NCI-H345 treated with DMSO at 0.1 percent for 48 hours (cell line): ENCODE data around the gene STIM1.
"Not testable (repeated sequence)": the region's sequence is repeated elsewhere in the genome, so short reads cannot be mapped to it uniquely, and the experiment has no call there.

Experiments
- DNase-seq: peaks from one replicate; lab custom pipeline; 2025; ENCODE audit not compliant: unreplicated experiment; lab: John Stamatoyannopoulos, UW

The STIM1 gene

DNA sequence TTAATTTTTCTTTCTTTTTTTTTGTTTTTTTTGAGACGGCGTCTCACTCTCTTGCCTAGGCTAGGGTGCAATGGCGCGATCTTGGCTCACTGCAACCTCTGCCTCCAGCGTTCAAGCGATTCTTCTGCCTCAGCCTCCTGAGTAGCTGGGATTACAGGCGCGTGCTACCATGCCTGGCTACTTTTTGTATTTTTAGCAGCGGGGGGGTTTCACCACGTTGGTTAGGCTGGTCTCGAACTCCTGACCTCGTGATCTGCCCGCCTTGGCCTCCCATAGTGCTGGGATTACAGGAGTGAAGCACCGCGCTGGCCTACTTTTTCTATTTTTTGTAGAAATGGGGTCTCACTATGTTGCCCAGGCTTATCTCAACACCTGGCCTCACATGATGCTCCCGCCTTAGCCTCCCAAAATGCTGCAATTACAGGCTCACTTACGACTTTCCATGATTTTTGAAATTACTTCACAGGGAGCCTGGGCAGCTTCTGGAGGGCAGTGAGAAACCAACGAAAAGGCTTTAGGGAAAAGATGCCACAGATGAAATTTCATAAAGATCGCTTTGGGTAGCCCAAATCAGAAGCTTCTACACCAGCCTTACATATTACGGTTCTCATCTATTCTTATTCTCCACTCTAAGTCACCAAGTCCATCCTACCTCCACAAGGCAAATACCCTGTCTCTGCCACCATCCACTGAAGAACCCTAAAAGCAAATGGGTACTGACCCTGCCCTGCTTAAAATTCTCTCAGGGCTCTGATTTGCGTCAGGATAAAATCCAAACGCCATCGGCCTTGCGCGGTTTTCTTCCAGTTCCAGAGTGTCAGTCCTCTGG, 238.3 kb downstream of the STIM1 start:
- DNase-seq = no peak

DNA sequence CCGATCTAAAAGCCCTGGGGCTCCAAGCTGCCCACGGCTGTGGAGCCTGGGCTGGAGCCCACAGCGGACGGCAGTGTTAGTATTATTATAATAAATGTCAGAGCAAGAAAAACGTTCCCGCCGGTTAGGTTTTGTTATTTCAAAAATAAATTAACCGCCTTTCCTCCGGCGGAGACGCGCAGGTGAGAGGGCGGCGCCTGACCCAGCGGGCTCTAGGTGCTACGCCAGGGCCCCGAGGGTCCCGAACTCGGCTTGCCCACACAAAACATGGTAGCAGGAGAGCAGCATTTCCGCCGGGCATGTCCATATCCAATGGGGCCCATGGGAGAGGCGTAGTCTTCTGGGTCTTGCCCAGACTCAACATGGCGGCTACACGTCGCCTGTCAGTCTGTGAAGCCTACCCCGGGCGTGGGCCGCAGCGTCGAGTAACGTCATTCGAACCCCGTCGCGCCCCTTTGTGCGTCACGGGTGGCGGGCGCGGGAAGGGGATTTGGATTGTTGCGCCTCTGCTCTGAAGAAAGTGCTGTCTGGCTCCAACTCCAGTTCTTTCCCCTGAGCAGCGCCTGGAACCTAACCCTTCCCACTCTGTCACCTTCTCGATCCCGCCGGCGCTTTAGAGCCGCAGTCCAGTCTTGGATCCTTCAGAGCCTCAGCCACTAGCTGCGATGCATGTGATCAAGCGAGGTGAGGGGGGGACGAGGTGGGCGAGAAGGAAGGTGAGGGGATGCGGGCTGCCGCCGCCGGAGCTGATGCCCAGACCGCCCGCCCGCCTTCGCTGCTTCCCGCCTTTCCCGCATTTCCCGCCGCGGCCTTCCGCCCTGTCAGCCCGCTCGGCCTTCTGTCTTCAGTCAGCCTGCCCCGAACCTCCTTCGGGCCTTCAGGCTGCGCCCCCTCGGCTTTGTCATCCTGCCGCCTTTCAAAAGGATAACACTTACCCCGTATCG, 239.2 kb downstream of the STIM1 start, which contains the start of gene RRM1:
TSS of gene RRM1 (plus strand) at position 452 of the 944 bp plus-strand sequence. CDS start at position 666, 214 bp downstream.
- peak; percentile 95 for DNase-seq

DNA sequence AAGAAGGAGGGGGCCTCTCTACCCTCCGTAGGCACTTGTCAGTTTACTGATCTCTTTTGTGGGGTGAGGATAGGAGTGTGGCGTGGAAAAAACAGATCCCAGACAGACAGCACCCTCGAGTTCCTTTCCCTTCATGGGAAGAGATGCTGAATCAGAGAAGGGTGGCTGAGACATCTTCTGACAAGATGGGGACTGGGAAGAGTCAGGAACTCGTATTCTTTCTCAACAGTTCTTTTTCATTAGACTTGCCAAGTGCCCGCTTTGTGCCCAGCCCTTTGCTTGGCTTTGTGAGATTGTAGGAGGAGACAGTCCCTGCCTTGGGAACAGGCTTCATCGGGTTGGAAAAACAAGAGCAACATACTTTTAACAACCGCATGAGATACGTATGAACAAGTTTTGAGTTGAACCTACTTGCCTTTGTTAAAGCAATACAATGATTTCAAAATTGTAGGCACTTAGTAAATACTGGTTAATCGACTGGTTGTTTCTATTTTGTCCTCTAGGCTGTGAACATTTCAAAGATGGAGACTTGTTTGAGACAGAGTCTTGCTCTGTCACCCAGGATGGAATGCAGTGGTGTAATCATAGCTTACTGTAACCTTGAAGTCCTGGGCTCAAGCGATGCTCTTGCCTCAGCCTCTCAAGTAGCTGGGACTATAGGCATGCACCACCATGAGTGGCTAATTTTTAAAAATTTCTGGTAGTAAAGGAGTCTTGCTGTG, 240.2 kb downstream of the STIM1 start:
- DNase-seq = no peak

DNA sequence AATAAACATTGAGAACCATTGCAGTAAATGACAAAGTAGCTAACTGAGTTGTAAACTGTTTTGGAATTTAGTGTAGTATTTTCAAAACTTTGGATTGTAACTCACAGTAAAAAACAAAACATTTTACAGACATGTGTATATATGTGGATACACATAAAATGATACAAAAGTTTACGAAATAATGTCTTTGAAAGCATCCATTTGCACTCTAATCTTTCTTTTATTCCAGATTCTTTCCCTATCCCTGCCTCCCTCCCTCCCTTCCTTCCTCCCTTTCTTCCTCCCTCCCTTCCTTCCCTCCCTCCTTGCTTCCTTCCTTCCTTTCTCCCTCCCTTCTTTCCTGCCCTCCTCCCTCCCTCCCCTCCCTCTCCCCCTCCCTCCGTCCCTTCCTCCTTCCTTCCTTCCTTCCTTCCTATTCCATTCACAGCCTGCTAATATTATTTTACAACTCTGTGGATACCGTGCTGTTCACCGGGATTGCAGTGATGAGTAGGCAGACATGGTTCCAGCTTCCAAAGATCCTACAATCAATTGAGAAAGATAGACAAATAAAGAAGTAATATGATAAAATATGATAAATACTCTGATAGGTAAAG, 242.7 kb downstream of the STIM1 start:
- no peak for DNase-seq

DNA sequence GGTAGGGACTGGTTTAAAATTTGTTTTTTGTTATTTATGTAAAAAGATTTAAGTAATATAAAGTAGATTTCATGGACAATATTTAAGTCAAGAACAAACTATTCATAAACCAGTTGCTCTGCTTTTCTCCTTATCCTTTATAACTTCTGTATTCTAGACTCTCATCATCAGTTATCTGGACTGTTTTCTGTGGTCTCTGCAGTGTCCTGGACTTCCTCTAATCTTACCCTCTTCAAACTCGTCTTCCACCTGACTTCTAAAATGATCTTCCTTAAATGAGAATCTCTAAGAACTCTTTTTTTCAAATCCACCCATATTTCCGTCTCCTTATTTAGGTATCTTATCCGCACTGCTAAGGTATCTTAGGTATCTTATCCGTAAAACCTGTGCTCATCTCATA, 247.2 kb downstream of the STIM1 start:
- no peak for DNase-seq

DNA sequence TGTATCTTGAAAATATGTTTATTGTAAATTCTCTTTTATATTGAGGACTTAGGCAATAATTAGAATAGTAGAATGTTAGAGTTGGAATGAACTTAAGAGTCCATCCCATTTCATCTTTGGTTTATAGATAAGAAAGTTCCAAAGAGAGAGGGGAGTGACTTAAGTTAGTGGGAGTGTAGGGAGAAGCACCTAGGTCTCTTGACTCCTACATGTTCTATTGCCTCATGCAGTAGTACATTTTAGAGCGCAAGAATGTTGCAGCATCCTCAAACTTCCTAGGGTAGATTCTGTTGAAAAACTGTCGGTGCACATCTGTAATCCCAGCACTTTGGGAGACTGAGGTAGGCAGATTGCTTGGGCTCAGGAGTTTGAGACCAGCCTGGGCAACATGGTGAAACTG, 247.8 kb downstream of the STIM1 start:
- DNase-seq = no peak

DNA sequence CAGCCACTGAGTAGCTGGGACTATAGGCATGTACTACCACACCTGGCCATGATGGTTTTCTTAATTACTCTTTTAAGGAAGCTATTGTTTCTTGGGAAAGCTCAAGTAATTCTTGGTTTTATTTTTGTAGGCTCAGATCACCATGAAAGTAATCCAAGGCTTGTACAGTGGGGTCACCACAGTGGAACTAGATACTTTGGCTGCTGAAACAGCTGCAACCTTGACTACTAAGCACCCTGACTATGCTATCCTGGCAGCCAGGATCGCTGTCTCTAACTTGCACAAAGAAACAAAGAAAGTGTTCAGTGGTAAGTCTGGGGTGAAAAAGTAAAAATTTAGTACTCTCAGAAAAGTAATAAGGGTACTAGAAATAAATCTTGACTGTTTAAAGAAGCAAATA, 250.5 kb downstream of the STIM1 start:
- DNase-seq = no peak

DNA sequence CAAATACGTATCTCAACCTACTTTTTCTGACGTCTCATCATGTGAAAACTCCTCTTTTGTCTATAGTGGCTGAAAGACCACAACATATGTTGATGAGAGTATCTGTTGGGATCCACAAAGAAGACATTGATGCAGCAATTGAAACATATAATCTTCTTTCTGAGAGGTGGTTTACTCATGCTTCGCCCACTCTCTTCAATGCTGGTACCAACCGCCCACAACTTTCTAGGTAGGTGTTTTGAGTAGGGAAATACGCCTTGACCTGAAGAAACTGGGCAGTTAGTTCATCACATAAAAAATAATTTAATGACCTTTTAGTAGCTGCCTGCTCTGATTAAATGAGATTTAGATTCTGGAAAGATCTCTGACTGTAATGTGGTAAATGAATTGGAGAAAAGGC, 256.4 kb downstream of the STIM1 start:
- DNase-seq = no peak

DNA sequence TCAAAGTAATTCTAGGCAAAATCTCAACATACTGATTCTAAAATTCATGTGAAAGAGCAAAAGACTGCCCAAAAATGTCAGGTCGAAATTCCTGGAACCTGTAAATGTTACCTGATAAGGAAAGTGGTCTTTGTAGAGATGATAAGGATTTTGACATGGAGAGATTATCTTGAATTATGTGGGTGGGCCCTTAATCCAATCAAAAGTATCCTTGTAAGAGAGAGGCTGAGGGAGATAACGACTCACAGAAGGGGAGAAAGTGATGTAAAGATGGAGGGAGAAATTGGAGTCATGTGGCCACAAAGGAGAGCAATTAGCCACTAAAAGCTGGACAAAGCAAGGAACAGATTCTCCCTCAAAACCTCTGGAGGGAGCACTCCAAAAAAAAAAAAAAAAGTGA, 259.7 kb downstream of the STIM1 start:
- no peak for DNase-seq

DNA sequence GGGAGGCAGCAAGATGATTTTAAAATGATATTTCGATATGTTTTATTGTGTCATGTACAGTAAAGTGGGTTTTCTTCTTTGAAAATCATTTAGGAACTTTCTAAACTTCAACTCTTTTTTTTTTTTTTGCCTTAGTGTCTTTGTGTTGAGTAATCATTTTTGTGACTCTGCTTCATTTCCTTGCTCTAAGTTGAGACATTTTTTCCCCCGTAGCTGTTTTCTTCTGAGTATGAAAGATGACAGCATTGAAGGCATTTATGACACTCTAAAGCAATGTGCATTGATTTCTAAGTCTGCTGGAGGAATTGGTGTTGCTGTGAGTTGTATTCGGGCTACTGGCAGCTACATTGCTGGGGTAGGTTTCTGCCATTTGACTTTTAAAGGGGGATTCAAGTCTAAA, 262.6 kb downstream of the STIM1 start:
- DNase-seq = no peak

DNA sequence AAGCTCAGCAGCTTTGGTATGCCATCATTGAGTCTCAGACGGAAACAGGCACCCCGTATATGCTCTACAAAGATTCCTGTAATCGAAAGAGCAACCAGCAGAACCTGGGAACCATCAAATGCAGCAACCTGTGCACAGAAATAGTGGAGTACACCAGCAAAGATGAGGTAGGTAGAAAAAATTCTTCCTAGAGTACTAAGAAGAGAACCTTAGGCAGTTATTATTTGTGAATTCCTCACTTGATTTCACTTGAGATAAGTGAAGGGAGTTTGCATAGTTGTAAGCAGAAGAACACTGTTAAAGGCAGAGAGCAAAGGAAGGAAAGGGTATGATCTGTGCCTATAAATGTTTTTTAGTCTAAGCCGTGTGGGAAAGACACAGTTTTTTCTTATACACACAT, 267.8 kb downstream of the STIM1 start:
- no peak for DNase-seq

DNA sequence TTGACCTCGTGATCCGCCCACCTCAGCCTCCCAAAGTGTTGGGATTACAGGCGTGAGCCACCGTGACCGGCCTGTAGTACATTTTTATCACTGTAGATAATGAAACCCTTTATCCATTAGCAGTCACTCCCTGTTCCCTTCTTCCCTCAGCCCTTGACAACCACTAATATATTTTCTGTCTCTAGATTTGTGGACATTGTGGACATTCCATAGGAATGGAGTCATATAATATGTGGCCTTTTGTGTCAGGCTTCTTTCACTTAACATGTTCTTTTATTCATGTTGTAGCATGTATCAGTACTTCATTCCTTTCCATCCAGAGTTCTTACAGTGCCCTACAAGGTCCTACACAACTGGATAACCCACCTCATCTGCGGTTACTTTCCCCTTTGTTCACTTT, 269.7 kb downstream of the STIM1 start:
- DNase-seq = no peak

DNA sequence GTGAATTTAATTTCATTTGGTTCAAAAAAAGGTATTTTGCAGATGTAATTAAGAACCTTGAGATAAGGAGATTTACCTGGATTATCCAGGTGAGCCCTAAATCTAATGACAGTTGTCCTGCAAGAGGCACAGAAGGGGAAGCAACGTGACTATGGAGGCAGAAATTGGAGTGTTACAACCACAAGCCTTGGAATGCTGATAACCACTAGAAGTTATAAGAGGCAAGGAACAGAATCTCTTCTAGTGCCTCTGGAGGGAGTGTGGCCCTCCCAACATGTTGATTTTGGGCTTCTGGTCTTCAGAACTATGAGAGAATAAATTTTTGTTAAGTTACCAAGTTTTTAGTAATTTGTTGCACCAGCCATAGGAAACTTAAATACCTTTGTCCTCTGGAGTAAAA, 271.9 kb downstream of the STIM1 start:
- DNase-seq = no peak

DNA sequence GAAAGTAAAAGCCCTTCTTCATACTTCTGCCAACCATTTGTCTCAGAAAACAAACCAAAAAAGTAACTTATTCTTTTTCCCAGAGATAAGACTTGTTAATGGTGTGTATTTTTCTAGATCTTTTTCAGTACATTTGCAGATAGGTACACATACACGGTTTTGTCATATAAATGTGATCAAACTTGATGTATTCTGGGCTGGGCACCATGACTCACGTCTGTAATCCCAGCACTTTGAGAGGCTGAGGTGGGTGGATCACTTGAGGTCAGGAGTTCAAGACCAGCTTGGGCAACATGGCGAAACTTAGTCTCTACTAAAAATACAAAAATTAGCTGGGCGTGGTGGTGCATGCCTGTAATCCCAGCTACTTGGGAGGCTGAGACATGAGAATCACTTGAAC, 274.8 kb downstream of the STIM1 start:
- not testable (repeated sequence) for DNase-seq

DNA sequence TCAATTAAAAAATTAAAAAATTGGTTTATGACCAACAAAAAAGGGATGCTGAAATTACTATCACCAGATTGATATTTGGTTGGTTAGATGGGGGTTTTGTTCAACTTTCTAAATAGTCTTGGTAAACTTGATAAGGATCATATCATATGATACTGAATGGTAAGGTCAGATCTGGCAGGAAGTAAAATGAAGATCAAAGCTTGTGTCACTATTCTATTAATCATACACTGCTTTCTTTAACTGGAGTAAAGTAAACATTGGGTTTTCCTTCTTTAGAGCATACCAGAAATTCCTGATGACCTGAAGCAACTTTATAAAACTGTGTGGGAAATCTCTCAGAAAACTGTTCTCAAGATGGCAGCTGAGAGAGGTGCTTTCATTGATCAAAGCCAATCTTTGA, 279.3 kb downstream of the STIM1 start:
- DNase-seq = no peak

DNA sequence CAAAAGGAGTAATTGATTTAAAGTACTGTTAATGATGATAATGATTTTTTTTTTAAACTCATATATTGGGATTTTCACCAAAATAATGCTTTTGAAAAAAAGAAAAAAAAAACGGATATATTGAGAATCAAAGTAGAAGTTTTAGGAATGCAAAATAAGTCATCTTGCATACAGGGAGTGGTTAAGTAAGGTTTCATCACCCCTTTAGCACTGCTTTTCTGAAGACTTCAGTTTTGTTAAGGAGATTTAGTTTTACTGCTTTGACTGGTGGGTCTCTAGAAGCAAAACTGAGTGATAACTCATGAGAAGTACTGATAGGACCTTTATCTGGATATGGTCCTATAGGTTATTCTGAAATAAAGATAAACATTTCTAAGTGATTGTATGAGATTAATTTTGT, 283.0 kb downstream of the STIM1 start:
- DNase-seq = no peak

DNA sequence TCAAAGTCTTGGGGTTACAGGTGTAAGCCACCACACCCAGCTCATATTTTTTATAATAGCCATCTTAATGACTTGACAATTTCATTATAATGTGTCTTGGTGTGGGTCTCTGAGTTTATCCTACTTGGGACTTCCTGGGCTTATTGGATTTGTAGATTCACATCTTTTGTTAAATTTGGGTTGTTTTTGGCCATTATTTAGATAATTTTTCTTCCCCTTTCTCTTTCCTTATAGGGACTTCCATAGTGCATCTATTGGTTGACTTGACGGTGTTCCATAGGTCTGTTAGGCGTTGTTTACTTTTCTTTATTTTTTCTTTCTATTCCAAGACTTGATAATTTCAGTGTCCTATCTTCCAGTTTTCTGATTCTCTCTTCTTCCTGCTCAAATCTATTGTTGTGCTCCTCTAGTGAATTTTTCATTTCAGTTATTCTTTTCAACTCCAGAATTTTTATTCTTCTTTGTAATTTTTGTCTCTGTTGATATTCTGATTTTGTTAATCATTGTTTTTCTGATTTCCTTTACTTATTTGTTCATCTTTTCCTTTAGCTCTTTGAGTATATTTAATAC, 284.7 kb downstream of the STIM1 start:
- DNase-seq = no peak
